Prostate gland (tissue), 2 donors: ENCODE results near the gene KHNYN.

Source experiments
- CTCF ChIP-seq, 4 experiments: fragments of 200-600 bp in 2 of 4; fragments of 450-650 bp in 2 of 4; sonication (generic) in 2 of 4; IDR thresholded peaks; 1 replicate in 3 of 4; 2 replicates in 1 of 4; pipeline ENCODE4 v1.5.1; 2016 to 2019; ENCODE audit warnings: antibody characterized with exemption in 4 of 4, mild to moderate bottlenecking in 2 of 4, moderate library complexity in 2 of 4
- POLR2A ChIP-seq: fragments of 450-650 bp; IDR thresholded peaks from one replicate; pipeline ENCODE4 v1.6.1; 2016; ENCODE audit warnings: antibody characterized with exemption, mild to moderate bottlenecking
- POLR2AphosphoS5 ChIP-seq: sonication (generic); formaldehyde crosslinking; IDR thresholded peaks from one replicate; pipeline ENCODE4 v1.6.1; 2017; ENCODE audit warnings: antibody characterized with exemption

GRCh38 chr14:24381363-24382063, 48.2 kb upstream of the KHNYN start:
- TF ChIP-seq POLR2A: no peak
- TF ChIP-seq CTCF (IDR thresholded peaks at IDR 0.05): no peak
- TF ChIP-seq POLR2AphosphoS5: no peak
